MG63 (cell line): ENCODE results near the gene IRX4. TPM values are rescaled to one million over a fixed set of nuclear protein-coding genes. Genes with fewer than 3 reads are reported as not detected.
A peak's percentile ranks its signal among the peaks of the same experiment; 100 is the strongest.

Source experiments
- DNase-seq: peaks from one replicate; pipeline ENCODE4 v3.0.0-alpha.2; 2020
- H3K27me3 ChIP-seq: fragments of 250-450 bp; sonication (Bioruptor Pico); 2 replicates; pipeline ENCODE4 v1.5.1; 2020; ENCODE audit warnings: mild to moderate bottlenecking, moderate library complexity
- H3K36me3 ChIP-seq: fragments of 250-450 bp; sonication (Bioruptor Pico); 2 replicates; pipeline ENCODE4 v1.5.1; 2020; ENCODE audit warnings: mild to moderate bottlenecking, moderate library complexity
- H3K4me3 ChIP-seq: fragments of 250-450 bp; sonication (Bioruptor Pico); 2 replicates; pipeline ENCODE4 v1.5.1; 2020; ENCODE audit warnings: mild to moderate bottlenecking, moderate library complexity
- H3K9me3 ChIP-seq: fragments of 250-450 bp; sonication (Bioruptor Pico); 2 replicates; pipeline ENCODE4 v1.5.1; 2020; ENCODE audit warnings: mild to moderate bottlenecking, moderate library complexity
- total RNA-seq: library from RNA; depleted of rRNA; stranded (reverse); fragments of >200 nt; shearing (Covaris generic); gene quantifications from 2 replicates; pipeline ENCODE4 v1.2.3, GENCODE V29; 2014; ENCODE audit warnings: low replicate concordance

The IRX4 gene
- total RNA-seq, 1 experiment from 2014 or later: 0.66 TPM

- DNase-seq: no peak
- Histone ChIP-seq H3K27me3 (peaks cover 2% of the 10 kb centered on the region; the same call in 1 of the 2 replicates), H3K4me3 (no peak overlapping the region), H3K9me3 (peaks cover 8% of the 10 kb centered on the region), H3K36me3 (no peaks in the 10 kb centered on the region)
Observed at GRCh38 chr5:1917830-1918487, 35.2 kb upstream of the IRX4 start.

GRCh38 chr5:1916041-1917001, 33.6 kb upstream of the IRX4 start:
- no peak overlapping the region for H3K4me3 ChIP-seq
- H3K36me3 ChIP-seq: no peaks in the 10 kb centered on the region
- H3K9me3 ChIP-seq: peaks cover 8% of the 10 kb centered on the region
- no peak for DNase-seq
- 0 out of 2 replicates have a peak, but pooled peaks cover 2% of the 10 kb centered on the region for H3K27me3 ChIP-seq

GRCh38 chr5:1915316-1915715, 32.6 kb upstream of the IRX4 start:
- H3K27me3 ChIP-seq: 0 out of 2 replicates have a peak, but pooled peaks cover 2% of the 10 kb centered on the region
- H3K9me3 ChIP-seq: peaks cover 8% of the 10 kb centered on the region
- H3K36me3 ChIP-seq: no peaks in the 10 kb centered on the region
- DNase-seq: no peak
- H3K4me3 ChIP-seq: no peak overlapping the region

- Histone ChIP-seq H3K36me3 (no peaks in the 10 kb centered on the region), H3K27me3 (0 out of 2 replicates have a peak, but pooled peaks cover 2% of the 10 kb centered on the region), H3K4me3 (no peak overlapping the region), H3K9me3 (peaks cover 8% of the 10 kb centered on the region)
- no peak for DNase-seq
Observed at GRCh38 chr5:1914471-1914870, 31.7 kb upstream of the IRX4 start.

- H3K4me3 ChIP-seq: no peak overlapping the region
- H3K36me3 ChIP-seq: no peaks in the 10 kb centered on the region
- H3K27me3 ChIP-seq: 0 out of 2 replicates have a peak, but pooled peaks cover 2% of the 10 kb centered on the region
- H3K9me3 ChIP-seq: peaks cover 8% of the 10 kb centered on the region
- no peak for DNase-seq
Observed at GRCh38 chr5:1913578-1913977, 30.9 kb upstream of the IRX4 start.

- Histone ChIP-seq H3K27me3 (0 out of 2 replicates have a peak, but pooled peaks cover 2% of the 10 kb centered on the region), H3K4me3 (no peak overlapping the region), H3K9me3 (peaks cover 8% of the 10 kb centered on the region), H3K36me3 (no peaks in the 10 kb centered on the region)
- no peak for DNase-seq
Observed at GRCh38 chr5:1912951-1913565, 30.3 kb upstream of the IRX4 start.

GRCh38 chr5:1911773-1912235, 29.1 kb upstream of the IRX4 start:
- peaks cover 8% of the 10 kb centered on the region for H3K9me3 ChIP-seq
- no peaks in the 10 kb centered on the region for H3K36me3 ChIP-seq
- no peak overlapping the region for H3K4me3 ChIP-seq
- no peak for DNase-seq
- H3K27me3 ChIP-seq: 0 out of 2 replicates have a peak, but pooled peaks cover 2% of the 10 kb centered on the region

- Histone ChIP-seq H3K4me3 (no peak overlapping the region), H3K36me3 (no peaks in the 10 kb centered on the region), H3K9me3 (peaks cover 8% of the 10 kb centered on the region), H3K27me3 (0 out of 2 replicates have a peak, but pooled peaks cover 2% of the 10 kb centered on the region)
- no peak for DNase-seq
Observed at GRCh38 chr5:1910861-1911772, 28.4 kb upstream of the IRX4 start.

- peaks cover 14% of the 10 kb centered on the region for H3K9me3 ChIP-seq
- no peak for DNase-seq
Observed at GRCh38 chr5:1910081-1910760, 27.5 kb upstream of the IRX4 start.

GRCh38 chr5:1909346-1909985, 26.7 kb upstream of the IRX4 start:
- no peak overlapping the region for H3K4me3 ChIP-seq
- H3K9me3 ChIP-seq: peaks cover 17% of the 10 kb centered on the region
- DNase-seq: no peak
- H3K36me3 ChIP-seq: no peaks in the 10 kb centered on the region
- 0 out of 2 replicates have a peak, but pooled peaks cover 2% of the 10 kb centered on the region for H3K27me3 ChIP-seq

More at GRCh38 chr5:1910081-1910760, 27.5 kb upstream of the IRX4 start:
- Histone ChIP-seq H3K36me3 (no peaks in the 10 kb centered on the region), H3K27me3 (0 out of 2 replicates have a peak, but pooled peaks cover 2% of the 10 kb centered on the region), H3K4me3 (no peak overlapping the region)

- DNase-seq: no peak
- H3K4me3 ChIP-seq: no peak overlapping the region
- peaks cover 15% of the 10 kb centered on the region for H3K9me3 ChIP-seq
- no peaks in the 10 kb centered on the region for H3K36me3 ChIP-seq
- no peaks in the 10 kb centered on the region for H3K27me3 ChIP-seq
Observed at GRCh38 chr5:1908931-1909330, 26.2 kb upstream of the IRX4 start.

- peaks cover 21% of the 10 kb centered on the region for H3K9me3 ChIP-seq
- no peaks in the 10 kb centered on the region for H3K36me3 ChIP-seq
- H3K27me3 ChIP-seq: no peaks in the 10 kb centered on the region
- no peak for DNase-seq
- no peak overlapping the region for H3K4me3 ChIP-seq
Observed at GRCh38 chr5:1907616-1908015, 24.9 kb upstream of the IRX4 start.

- Histone ChIP-seq H3K36me3 (peaks cover 5% of the 10 kb centered on the region; the same call in 1 of the 2 replicates), H3K27me3 (no peaks in the 10 kb centered on the region), H3K9me3 (peaks cover 34% of the 10 kb centered on the region), H3K4me3 (no peak overlapping the region)
- DNase-seq: no peak
Observed at GRCh38 chr5:1905108-1905507, 22.4 kb upstream of the IRX4 start.

GRCh38 chr5:1901983-1902382, 19.3 kb upstream of the IRX4 start:
- H3K27me3 ChIP-seq: no peaks in the 10 kb centered on the region
- no peak overlapping the region for H3K4me3 ChIP-seq
- peak; percentile 14 for DNase-seq
- peaks cover 34% of the 10 kb centered on the region for H3K9me3 ChIP-seq
- H3K36me3 ChIP-seq: peaks cover 5% of the 10 kb centered on the region; the same call in 1 of the 2 replicates

- Histone ChIP-seq H3K27me3 (no peaks in the 10 kb centered on the region), H3K9me3 (peaks cover 34% of the 10 kb centered on the region), H3K36me3 (peaks cover 5% of the 10 kb centered on the region; the same call in 1 of the 2 replicates), H3K4me3 (no peak overlapping the region)
- DNase-seq: peak; percentile 98
Observed at GRCh38 chr5:1901061-1901460, 18.3 kb upstream of the IRX4 start.
